ENCODE results near the gene SALL2.

SALL2 gene

GRCh38 chr14:21527318-21527679, 1.2 kb upstream of the SALL2 start:
- POLR2A ChIA-PET = interaction anchor here (1.7 kb wide), 1 partner anchor 16 kb away, joined by 5 read pairs; the partner anchor contains the start of gene METTL3
- H3K4me1 ChIP-seq (ENCODE audit: control extremely low read depth in 1 of 4, control insufficient read depth in 4 of 4, insufficient read depth in 4 of 4, low read length in 3 of 4) = peaks cover 2 to 22% (median 13%) of the 10 kb centered on the region in 4 experiments
- peak overlapping the region in 6 of 7 experiments; percentile 46 to 89 (median 76) for H3K4me3 ChIP-seq (ENCODE audit: control insufficient read depth in 1 of 7, extremely low read depth in 1 of 7, insufficient read depth in 4 of 7, low read depth in 2 of 7, low read length in 6 of 7)
- CTCF ChIA-PET = interaction anchor here (1.5 kb wide), 1 partner anchor 46 kb away, joined by 3 read pairs; no protein-coding TSS in a partner anchor
- DNase-seq = no peak
- H3K36me3 ChIP-seq (ENCODE audit: control insufficient read depth in 4 of 4, insufficient read depth in 4 of 4, low read length in 3 of 4) = peaks cover 0 to 8% (median 0%) of the 10 kb centered on the region in 4 experiments
- peak overlapping the region in 1 of 2 experiments; percentile 5 for H3K27ac ChIP-seq (ENCODE audit: insufficient read depth in 1 of 2, low read depth in 1 of 2, low read length in 2 of 2, poor library complexity in 1 of 2, severe bottlenecking in 2 of 2)
- WGBS (ENCODE audit: insufficient coverage) = no CpG with 5 or more reads among the region's 1 CpG
- no peaks in the 10 kb centered on the region for H3K9me3 ChIP-seq (ENCODE audit: control extremely low read depth in 1 of 5, control insufficient read depth in 4 of 5, insufficient read depth in 2 of 5, low read depth in 1 of 5, low read length in 4 of 5)
- peaks cover 0 to 1% (median 0%) of the 10 kb centered on the region in 5 experiments for H3K27me3 ChIP-seq (replicated peaks in 2 of 5; ENCODE audit: control insufficient read depth in 4 of 5, insufficient read depth in 5 of 5, low read length in 4 of 5)

GRCh38 chr14:21526672-21527317, 649 bp upstream of the SALL2 start:
- ChIA-PET CTCF (interaction anchor here (1.0 to 1.5 kb wide), 6 partner anchors 12 to 45 kb away, joined by 3 to 7 read pairs (median 4); partner anchors contain the start of gene METTL3), POLR2A (interaction anchor here (1.6 to 1.7 kb wide), 2 partner anchors 15 to 29 kb away, joined by 3 to 5 read pairs; partner anchors contain the start of gene METTL3)
- Histone ChIP-seq H3K36me3 (ENCODE audit: control insufficient read depth in 4 of 4, insufficient read depth in 4 of 4, low read length in 3 of 4) (peaks cover 0 to 8% (median 0%) of the 10 kb centered on the region in 4 experiments), H3K27ac (ENCODE audit: insufficient read depth in 1 of 2, low read depth in 1 of 2, low read length in 2 of 2, poor library complexity in 1 of 2, severe bottlenecking in 2 of 2) (peak overlapping the region in 1 of 2 experiments; percentile 64), H3K9me3 (ENCODE audit: control extremely low read depth in 1 of 5, control insufficient read depth in 4 of 5, insufficient read depth in 2 of 5, low read depth in 1 of 5, low read length in 4 of 5) (no peaks in the 10 kb centered on the region), H3K4me1 (ENCODE audit: control extremely low read depth in 1 of 4, control insufficient read depth in 4 of 4, insufficient read depth in 4 of 4, low read length in 3 of 4) (peaks cover 2 to 22% (median 13%) of the 10 kb centered on the region in 4 experiments), H3K27me3 (replicated peaks in 2 of 5; ENCODE audit: control insufficient read depth in 4 of 5, insufficient read depth in 5 of 5, low read length in 4 of 5) (peaks cover 0 to 1% (median 0%) of the 10 kb centered on the region in 5 experiments), H3K4me3 (ENCODE audit: control insufficient read depth in 1 of 7, extremely low read depth in 1 of 7, insufficient read depth in 4 of 7, low read depth in 2 of 7, low read length in 6 of 7) (peak overlapping the region; percentile 4 to 89 (median 72))
- WGBS (ENCODE audit: insufficient coverage) = 5% methylated on average over 10 of the region's 13 CpGs
- DNase-seq = peak in 2 of 3 donors; percentile 32 to 50

GRCh38 chr14:21525571-21525961, 580 bp downstream of the SALL2 start:
- no peak overlapping the region for H3K27ac ChIP-seq (ENCODE audit: insufficient read depth in 1 of 2, low read depth in 1 of 2, low read length in 2 of 2, poor library complexity in 1 of 2, severe bottlenecking in 2 of 2)
- peaks cover 0 to 1% (median 0%) of the 10 kb centered on the region in 5 experiments for H3K27me3 ChIP-seq (replicated peaks in 2 of 5; ENCODE audit: control insufficient read depth in 4 of 5, insufficient read depth in 5 of 5, low read length in 4 of 5)
- POLR2A ChIA-PET = interaction anchor here (1.6 to 1.7 kb wide), 2 partner anchors 14 to 28 kb away, joined by 3 to 5 read pairs; partner anchors contain the start of gene METTL3
- DNase-seq = no peak
- peaks cover 0 to 8% (median 0%) of the 10 kb centered on the region in 4 experiments for H3K36me3 ChIP-seq (ENCODE audit: control insufficient read depth in 4 of 4, insufficient read depth in 4 of 4, low read length in 3 of 4)
- WGBS (ENCODE audit: insufficient coverage) = 90% methylated on average over 3 of the region's 12 CpGs
- H3K9me3 ChIP-seq (ENCODE audit: control extremely low read depth in 1 of 5, control insufficient read depth in 4 of 5, insufficient read depth in 2 of 5, low read depth in 1 of 5, low read length in 4 of 5) = no peaks in the 10 kb centered on the region
- peaks cover 2 to 22% (median 13%) of the 10 kb centered on the region in 4 experiments for H3K4me1 ChIP-seq (ENCODE audit: control extremely low read depth in 1 of 4, control insufficient read depth in 4 of 4, insufficient read depth in 4 of 4, low read length in 3 of 4)
- CTCF ChIA-PET = interaction anchor here (1.1 to 1.4 kb wide), 3 partner anchors 24 to 30 kb away, joined by 3 to 7 read pairs (median 4); no protein-coding TSS in a partner anchor
- H3K4me3 ChIP-seq (ENCODE audit: control insufficient read depth in 1 of 7, extremely low read depth in 1 of 7, insufficient read depth in 4 of 7, low read depth in 2 of 7, low read length in 6 of 7) = peak overlapping the region in 5 of 7 experiments; percentile 67 to 89 (median 79)

GRCh38 chr14:21524575-21525490, 1.3 kb downstream of the SALL2 start:
- no peak for DNase-seq
- POLR2A ChIA-PET = no interaction called here
- peaks cover 2 to 22% (median 13%) of the 10 kb centered on the region in 4 experiments for H3K4me1 ChIP-seq (ENCODE audit: control extremely low read depth in 1 of 4, control insufficient read depth in 4 of 4, insufficient read depth in 4 of 4, low read length in 3 of 4)
- H3K4me3 ChIP-seq (ENCODE audit: control insufficient read depth in 1 of 7, extremely low read depth in 1 of 7, insufficient read depth in 4 of 7, low read depth in 2 of 7, low read length in 6 of 7) = peak overlapping the region in 2 of 7 experiments; percentile 16 to 72
- CTCF ChIA-PET = no interaction called here
- no peaks in the 10 kb centered on the region for H3K9me3 ChIP-seq (ENCODE audit: control extremely low read depth in 1 of 5, control insufficient read depth in 4 of 5, insufficient read depth in 2 of 5, low read depth in 1 of 5, low read length in 4 of 5)
- H3K27ac ChIP-seq (ENCODE audit: insufficient read depth in 1 of 2, low read depth in 1 of 2, low read length in 2 of 2, poor library complexity in 1 of 2, severe bottlenecking in 2 of 2) = no peak overlapping the region
- 96% methylated on average over 13 of the region's 18 CpGs for WGBS (ENCODE audit: insufficient coverage)
- peaks cover 0 to 8% (median 0%) of the 10 kb centered on the region in 4 experiments for H3K36me3 ChIP-seq (ENCODE audit: control insufficient read depth in 4 of 4, insufficient read depth in 4 of 4, low read length in 3 of 4)
- peaks cover 0 to 1% (median 0%) of the 10 kb centered on the region in 5 experiments for H3K27me3 ChIP-seq (replicated peaks in 2 of 5; ENCODE audit: control insufficient read depth in 4 of 5, insufficient read depth in 5 of 5, low read length in 4 of 5)

GRCh38 chr14:21523203-21523602, 2.9 kb downstream of the SALL2 start:
- 90% methylated on average over 7 of the region's 7 CpGs for WGBS (ENCODE audit: insufficient coverage)
- no peak overlapping the region for H3K4me3 ChIP-seq (ENCODE audit: control insufficient read depth in 1 of 7, extremely low read depth in 1 of 7, insufficient read depth in 4 of 7, low read depth in 2 of 7, low read length in 6 of 7)
- ChIA-PET CTCF (interaction anchor here (0.6 to 1.2 kb wide), 3 partner anchors 10 to 42 kb away, joined by 3 to 6 read pairs (median 4); partner anchors contain the start of gene METTL3), POLR2A (no interaction called here)
- no peaks in the 10 kb centered on the region for H3K9me3 ChIP-seq (ENCODE audit: control extremely low read depth in 1 of 5, control insufficient read depth in 4 of 5, insufficient read depth in 2 of 5, low read depth in 1 of 5, low read length in 4 of 5)
- H3K27me3 ChIP-seq (replicated peaks in 2 of 5; ENCODE audit: control insufficient read depth in 4 of 5, insufficient read depth in 5 of 5, low read length in 4 of 5) = peaks cover 0 to 1% (median 0%) of the 10 kb centered on the region in 5 experiments
- peaks cover 2 to 17% (median 13%) of the 10 kb centered on the region in 4 experiments for H3K4me1 ChIP-seq (ENCODE audit: control extremely low read depth in 1 of 4, control insufficient read depth in 4 of 4, insufficient read depth in 4 of 4, low read length in 3 of 4)
- no peak overlapping the region for H3K27ac ChIP-seq (ENCODE audit: insufficient read depth in 1 of 2, low read depth in 1 of 2, low read length in 2 of 2, poor library complexity in 1 of 2, severe bottlenecking in 2 of 2)
- no peak for DNase-seq
- H3K36me3 ChIP-seq (ENCODE audit: control insufficient read depth in 4 of 4, insufficient read depth in 4 of 4, low read length in 3 of 4) = peaks cover 0 to 8% (median 0%) of the 10 kb centered on the region in 4 experiments

GRCh38 chr14:21521501-21521900, 4.6 kb downstream of the SALL2 start:
- 86% methylated on average over 1 of the region's 2 CpGs for WGBS (ENCODE audit: insufficient coverage)
- POLR2A ChIA-PET = no interaction called here
- Histone ChIP-seq H3K36me3 (ENCODE audit: control insufficient read depth in 4 of 4, insufficient read depth in 4 of 4, low read length in 3 of 4) (peaks cover 0 to 8% (median 0%) of the 10 kb centered on the region in 4 experiments), H3K4me3 (ENCODE audit: control insufficient read depth in 1 of 7, extremely low read depth in 1 of 7, insufficient read depth in 4 of 7, low read depth in 2 of 7, low read length in 6 of 7) (no peak overlapping the region), H3K4me1 (ENCODE audit: control extremely low read depth in 1 of 4, control insufficient read depth in 4 of 4, insufficient read depth in 4 of 4, low read length in 3 of 4) (peaks cover 0 to 3% (median 2%) of the 10 kb centered on the region in 4 experiments), H3K27ac (ENCODE audit: insufficient read depth in 1 of 2, low read depth in 1 of 2, low read length in 2 of 2, poor library complexity in 1 of 2, severe bottlenecking in 2 of 2) (no peak overlapping the region), H3K9me3 (ENCODE audit: control extremely low read depth in 1 of 5, control insufficient read depth in 4 of 5, insufficient read depth in 2 of 5, low read depth in 1 of 5, low read length in 4 of 5) (no peaks in the 10 kb centered on the region), H3K27me3 (replicated peaks in 2 of 5; ENCODE audit: control insufficient read depth in 4 of 5, insufficient read depth in 5 of 5, low read length in 4 of 5) (peaks cover 0 to 1% (median 0%) of the 10 kb centered on the region in 5 experiments)
- CTCF ChIA-PET = interaction anchor here (0.7 to 2.4 kb wide), 2 partner anchors 10 to 18 kb away, joined by 3 to 11 read pairs; partner anchors contain the start of gene METTL3
- no peak for DNase-seq
